ENCODE results near the gene CAPRIN1. TPM values are rescaled to one million over a fixed set of nuclear protein-coding genes. Genes with fewer than 3 reads are reported as not detected.

Gene CAPRIN1
- total and polyA plus RNA-seq, 10 of the 15 experiments (the other 5 are each of a cell fraction or from before 2014, with no cell fraction given) = 50.4 to 228 (median 191) TPM

DNA sequence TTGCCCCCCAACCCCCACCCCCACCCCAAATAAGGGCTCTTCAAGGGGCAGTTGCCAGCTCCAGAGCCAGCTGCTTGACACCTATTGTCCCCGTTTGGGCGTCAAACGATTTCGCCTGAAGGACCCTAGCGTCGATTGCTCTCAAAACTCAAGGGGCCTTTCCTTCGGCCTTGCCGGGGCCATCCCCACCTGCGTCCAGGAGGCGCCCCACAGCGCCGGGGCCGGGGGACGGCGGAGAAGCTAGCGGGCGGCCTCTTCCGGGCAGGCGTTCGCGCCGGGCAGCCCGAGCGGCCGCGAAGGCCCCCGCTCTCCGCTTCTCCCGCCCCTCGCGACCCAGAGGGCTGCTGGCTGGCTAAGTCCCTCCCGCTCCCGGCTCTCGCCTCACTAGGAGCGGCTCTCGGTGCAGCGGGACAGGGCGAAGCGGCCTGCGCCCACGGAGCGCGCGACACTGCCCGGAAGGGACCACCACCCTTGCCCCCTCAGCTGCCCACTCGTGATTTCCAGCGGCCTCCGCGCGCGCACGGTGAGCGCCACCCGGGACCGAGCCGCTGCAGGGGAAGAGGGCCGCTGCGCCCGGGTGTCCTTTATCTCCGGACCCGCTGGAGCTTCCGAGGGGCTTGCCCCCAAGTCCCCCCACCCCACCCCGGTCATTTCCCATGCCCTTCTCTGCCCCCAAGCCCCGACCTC lies at the start of gene CAPRIN1 (continued):
- TF ChIP-seq POLR2AphosphoS2 (IDR thresholded peaks at IDR 0.05; ENCODE audit: low read depth, low read length) (peak; percentile 15; the same call in 1 of the 2 replicates), NR2F1 (conservative IDR thresholded peaks at IDR 0.05) (peak; percentile 81), RBBP5 (conservative IDR thresholded peaks at IDR 0.05) (no peak), SIN3A (IDR thresholded peaks at IDR 0.05; ENCODE audit: low read depth, low read length) (peak; percentile 72), SP1 (IDR thresholded peaks at IDR 0.05; ENCODE audit: low read depth, low read length) (peak; percentile 31), TCF3 (IDR thresholded peaks at IDR 0.05; ENCODE audit: borderline replicate concordance, insufficient read depth, low read depth, low read length) (peak; percentile 66; the same call in 1 of the 2 replicates), SIX5 (IDR thresholded peaks at IDR 0.05; ENCODE audit: low read depth, low read length, severe bottlenecking) (no peak), EED (IDR thresholded peaks at IDR 0.05; ENCODE audit: low read depth) (0 out of 2 replicates have a peak, but pooled peaks have one; percentile 14), YY1 (IDR thresholded peaks at IDR 0.05; ENCODE audit: low read depth, low read length) (peak; percentile 72; the same call in 1 of the 2 replicates), KDM1A (IDR thresholded peaks at IDR 0.05; ENCODE audit: borderline replicate concordance) (no peak), SREBF1 (IDR thresholded peaks at IDR 0.05; ENCODE audit: low read length) (peak; percentile 50; the same call in 1 of the 2 replicates), ASH2L (IDR thresholded peaks at IDR 0.05; ENCODE audit: borderline replicate concordance, low read depth) (peak; percentile 69), MYB (IDR thresholded peaks at IDR 0.05; ENCODE audit: borderline replicate concordance, low read depth, low read length) (peak; percentile 99), KLF5 (IDR thresholded peaks at IDR 0.05; ENCODE audit: partially characterized antibody) (peak; percentile 79), HCFC1 (IDR thresholded peaks at IDR 0.05; ENCODE audit: low read length) (peak; percentile 63)
- TF ChIP-seq, protein P1, sequence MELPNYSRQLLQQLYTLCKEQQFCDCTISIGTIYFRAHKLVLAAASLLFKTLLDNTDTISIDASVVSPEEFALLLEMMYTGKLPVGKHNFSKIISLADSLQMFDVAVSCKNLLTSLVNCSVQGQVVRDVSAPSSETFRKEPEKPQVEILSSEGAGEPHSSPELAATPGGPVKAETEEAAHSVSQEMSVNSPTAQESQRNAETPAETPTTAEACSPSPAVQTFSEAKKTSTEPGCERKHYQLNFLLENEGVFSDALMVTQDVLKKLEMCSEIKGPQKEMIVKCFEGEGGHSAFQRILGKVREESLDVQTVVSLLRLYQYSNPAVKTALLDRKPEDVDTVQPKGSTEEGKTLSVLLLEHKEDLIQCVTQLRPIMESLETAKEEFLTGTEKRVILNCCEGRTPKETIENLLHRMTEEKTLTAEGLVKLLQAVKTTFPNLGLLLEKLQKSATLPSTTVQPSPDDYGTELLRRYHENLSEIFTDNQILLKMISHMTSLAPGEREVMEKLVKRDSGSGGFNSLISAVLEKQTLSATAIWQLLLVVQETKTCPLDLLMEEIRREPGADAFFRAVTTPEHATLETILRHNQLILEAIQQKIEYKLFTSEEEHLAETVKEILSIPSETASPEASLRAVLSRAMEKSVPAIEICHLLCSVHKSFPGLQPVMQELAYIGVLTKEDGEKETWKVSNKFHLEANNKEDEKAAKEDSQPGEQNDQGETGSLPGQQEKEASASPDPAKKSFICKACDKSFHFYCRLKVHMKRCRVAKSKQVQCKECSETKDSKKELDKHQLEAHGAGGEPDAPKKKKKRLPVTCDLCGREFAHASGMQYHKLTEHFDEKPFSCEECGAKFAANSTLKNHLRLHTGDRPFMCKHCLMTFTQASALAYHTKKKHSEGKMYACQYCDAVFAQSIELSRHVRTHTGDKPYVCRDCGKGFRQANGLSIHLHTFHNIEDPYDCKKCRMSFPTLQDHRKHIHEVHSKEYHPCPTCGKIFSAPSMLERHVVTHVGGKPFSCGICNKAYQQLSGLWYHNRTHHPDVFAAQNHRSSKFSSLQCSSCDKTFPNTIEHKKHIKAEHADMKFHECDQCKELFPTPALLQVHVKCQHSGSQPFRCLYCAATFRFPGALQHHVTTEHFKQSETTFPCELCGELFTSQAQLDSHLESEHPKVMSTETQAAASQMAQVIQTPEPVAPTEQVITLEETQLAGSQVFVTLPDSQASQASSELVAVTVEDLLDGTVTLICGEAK (IDR thresholded peaks at IDR 0.05; ENCODE audit: borderline replicate concordance) = no peak
- TF ChIP-seq, protein P2, sequence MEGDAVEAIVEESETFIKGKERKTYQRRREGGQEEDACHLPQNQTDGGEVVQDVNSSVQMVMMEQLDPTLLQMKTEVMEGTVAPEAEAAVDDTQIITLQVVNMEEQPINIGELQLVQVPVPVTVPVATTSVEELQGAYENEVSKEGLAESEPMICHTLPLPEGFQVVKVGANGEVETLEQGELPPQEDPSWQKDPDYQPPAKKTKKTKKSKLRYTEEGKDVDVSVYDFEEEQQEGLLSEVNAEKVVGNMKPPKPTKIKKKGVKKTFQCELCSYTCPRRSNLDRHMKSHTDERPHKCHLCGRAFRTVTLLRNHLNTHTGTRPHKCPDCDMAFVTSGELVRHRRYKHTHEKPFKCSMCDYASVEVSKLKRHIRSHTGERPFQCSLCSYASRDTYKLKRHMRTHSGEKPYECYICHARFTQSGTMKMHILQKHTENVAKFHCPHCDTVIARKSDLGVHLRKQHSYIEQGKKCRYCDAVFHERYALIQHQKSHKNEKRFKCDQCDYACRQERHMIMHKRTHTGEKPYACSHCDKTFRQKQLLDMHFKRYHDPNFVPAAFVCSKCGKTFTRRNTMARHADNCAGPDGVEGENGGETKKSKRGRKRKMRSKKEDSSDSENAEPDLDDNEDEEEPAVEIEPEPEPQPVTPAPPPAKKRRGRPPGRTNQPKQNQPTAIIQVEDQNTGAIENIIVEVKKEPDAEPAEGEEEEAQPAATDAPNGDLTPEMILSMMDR (IDR thresholded peaks at IDR 0.05 in 2 of 3, conservative IDR thresholded peaks at IDR 0.05 in 1 of 3; ENCODE audit: control insufficient read depth in 2 of 3, extremely low read depth in 1 of 3, insufficient read depth in 1 of 3, low read depth in 3 of 3, low read length in 3 of 3) = no peak
- TF ChIP-seq, protein P3, sequence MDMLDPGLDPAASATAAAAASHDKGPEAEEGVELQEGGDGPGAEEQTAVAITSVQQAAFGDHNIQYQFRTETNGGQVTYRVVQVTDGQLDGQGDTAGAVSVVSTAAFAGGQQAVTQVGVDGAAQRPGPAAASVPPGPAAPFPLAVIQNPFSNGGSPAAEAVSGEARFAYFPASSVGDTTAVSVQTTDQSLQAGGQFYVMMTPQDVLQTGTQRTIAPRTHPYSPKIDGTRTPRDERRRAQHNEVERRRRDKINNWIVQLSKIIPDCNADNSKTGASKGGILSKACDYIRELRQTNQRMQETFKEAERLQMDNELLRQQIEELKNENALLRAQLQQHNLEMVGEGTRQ (IDR thresholded peaks at IDR 0.05; ENCODE audit: borderline replicate concordance, low read depth, low read length) = no peak
- TF ChIP-seq, protein P4, sequence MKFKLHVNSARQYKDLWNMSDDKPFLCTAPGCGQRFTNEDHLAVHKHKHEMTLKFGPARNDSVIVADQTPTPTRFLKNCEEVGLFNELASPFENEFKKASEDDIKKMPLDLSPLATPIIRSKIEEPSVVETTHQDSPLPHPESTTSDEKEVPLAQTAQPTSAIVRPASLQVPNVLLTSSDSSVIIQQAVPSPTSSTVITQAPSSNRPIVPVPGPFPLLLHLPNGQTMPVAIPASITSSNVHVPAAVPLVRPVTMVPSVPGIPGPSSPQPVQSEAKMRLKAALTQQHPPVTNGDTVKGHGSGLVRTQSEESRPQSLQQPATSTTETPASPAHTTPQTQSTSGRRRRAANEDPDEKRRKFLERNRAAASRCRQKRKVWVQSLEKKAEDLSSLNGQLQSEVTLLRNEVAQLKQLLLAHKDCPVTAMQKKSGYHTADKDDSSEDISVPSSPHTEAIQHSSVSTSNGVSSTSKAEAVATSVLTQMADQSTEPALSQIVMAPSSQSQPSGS (IDR thresholded peaks at IDR 0.05; ENCODE audit: low read length) = no peak

Data from GM12878 (cell line).